HUES64 (cell line): ENCODE measurements around the gene ROBO4.

ENCODE experiments used
- H3K27ac ChIP-seq: 2 replicates; pipeline ENCODE4 v1.7.0; 2013; ENCODE audit warnings: low read depth, low read length, inconsistent platforms
- H3K27me3 ChIP-seq: 2 replicates; pipeline ENCODE4 v1.6.1; 2013; ENCODE audit warnings: mild to moderate bottlenecking, low read length; ENCODE audit not compliant: insufficient read depth
- H3K36me3 ChIP-seq: 2 replicates; pipeline ENCODE4 v1.6.1; 2013; ENCODE audit warnings: mild to moderate bottlenecking, low read length; ENCODE audit not compliant: insufficient read depth
- H3K4me1 ChIP-seq: 2 replicates; pipeline ENCODE4 v1.6.1; 2013; ENCODE audit warnings: mild to moderate bottlenecking, low read length, moderate library complexity; ENCODE audit not compliant: insufficient read depth
- H3K4me3 ChIP-seq: 2 replicates; pipeline ENCODE4 v1.5.1; 2013; ENCODE audit warnings: mild to moderate bottlenecking, low read length, moderate library complexity
- H3K9ac ChIP-seq: 2 replicates; pipeline ENCODE4 v1.6.1; 2013; ENCODE audit warnings: mild to moderate bottlenecking, low read depth, low read length
- H3K9me3 ChIP-seq: 2 replicates; pipeline ENCODE4 v1.6.1; 2013; ENCODE audit warnings: low read depth, low read length; ENCODE audit not compliant: insufficient read depth
- WGBS: fragments of 150-250, 120-280 bp; methylation state at CpG from one replicate; pipeline ENCODE4 v1.1.7; 2013; ENCODE audit warnings: missing lambda C conversion rate; 5-methylcytosine and 5-hydroxymethylcytosine counted together

The ROBO4 gene

GRCh38 chr11:124886978-124887666, 10.5 kb downstream of the ROBO4 start:
- Histone ChIP-seq H3K9ac (no peak overlapping the region), H3K27me3 (peaks cover 7% of the 10 kb centered on the region; the same call in 1 of the 2 replicates), H3K4me1 (no peaks in the 10 kb centered on the region), H3K4me3 (no peak overlapping the region), H3K9me3 (no peaks in the 10 kb centered on the region), H3K27ac (no peak overlapping the region), H3K36me3 (no peaks in the 10 kb centered on the region)
- WGBS = 94% methylated on average over 12 of the region's 12 CpGs

- Histone ChIP-seq H3K4me3 (no peak overlapping the region), H3K27ac (no peak overlapping the region), H3K36me3 (no peaks in the 10 kb centered on the region), H3K9ac (no peak overlapping the region), H3K9me3 (no peaks in the 10 kb centered on the region), H3K27me3 (peaks cover 7% of the 10 kb centered on the region; the same call in 1 of the 2 replicates), H3K4me1 (no peaks in the 10 kb centered on the region)
- 85% methylated on average over 10 of the region's 11 CpGs for WGBS
Measured at GRCh38 chr11:124886476-124886875, 11.2 kb downstream of the ROBO4 start.

- Histone ChIP-seq H3K27me3 (peaks cover 7% of the 10 kb centered on the region; the same call in 1 of the 2 replicates), H3K4me1 (no peaks in the 10 kb centered on the region), H3K36me3 (no peaks in the 10 kb centered on the region), H3K9ac (no peak overlapping the region), H3K27ac (no peak overlapping the region), H3K4me3 (no peak overlapping the region), H3K9me3 (no peaks in the 10 kb centered on the region)
- WGBS = 75% methylated on average over 5 of the region's 5 CpGs
Measured at GRCh38 chr11:124884869-124885479, 12.7 kb downstream of the ROBO4 start.

GRCh38 chr11:124884340-124884739, 13.3 kb downstream of the ROBO4 start:
- Histone ChIP-seq H3K27me3 (0 out of 2 replicates have a peak, but pooled peaks cover 3% of the 10 kb centered on the region), H3K9me3 (no peaks in the 10 kb centered on the region), H3K36me3 (no peaks in the 10 kb centered on the region), H3K4me1 (no peaks in the 10 kb centered on the region), H3K27ac (no peak overlapping the region), H3K9ac (no peak overlapping the region), H3K4me3 (no peak overlapping the region)
- 100% methylated on average over 1 of the region's 1 CpG for WGBS

- Histone ChIP-seq H3K36me3 (no peaks in the 10 kb centered on the region), H3K9me3 (no peaks in the 10 kb centered on the region), H3K27me3 (peaks cover 2% of the 10 kb centered on the region; the same call in 1 of the 2 replicates), H3K9ac (no peak overlapping the region), H3K4me1 (peaks cover 2% of the 10 kb centered on the region), H3K4me3 (no peak overlapping the region), H3K27ac (no peak overlapping the region)
- 82% methylated on average over 10 of the region's 11 CpGs for WGBS
Measured at GRCh38 chr11:124882339-124883071, 15.2 kb downstream of the ROBO4 start.

GRCh38 chr11:124880958-124881357, 16.7 kb downstream of the ROBO4 start:
- Histone ChIP-seq H3K4me3 (no peak overlapping the region), H3K9me3 (no peaks in the 10 kb centered on the region), H3K27ac (no peak overlapping the region), H3K36me3 (no peaks in the 10 kb centered on the region), H3K27me3 (peaks cover 5% of the 10 kb centered on the region), H3K4me1 (peaks cover 7% of the 10 kb centered on the region), H3K9ac (no peak overlapping the region)
- WGBS = 72% methylated on average over 2 of the region's 3 CpGs

GRCh38 chr11:124880290-124880611, 17.4 kb downstream of the ROBO4 start:
- Histone ChIP-seq H3K4me1 (peaks cover 7% of the 10 kb centered on the region), H3K9ac (no peak overlapping the region), H3K9me3 (no peaks in the 10 kb centered on the region), H3K4me3 (no peak overlapping the region), H3K27me3 (peaks cover 12% of the 10 kb centered on the region), H3K36me3 (no peaks in the 10 kb centered on the region), H3K27ac (no peak overlapping the region)
- 90% methylated on average over 10 of the region's 10 CpGs for WGBS

GRCh38 chr11:124879493-124880289, 18.0 kb downstream of the ROBO4 start:
- no peak overlapping the region for H3K27ac ChIP-seq
- no peaks in the 10 kb centered on the region for H3K9me3 ChIP-seq
- H3K4me3 ChIP-seq = no peak overlapping the region
- 97% methylated on average over 16 of the region's 16 CpGs for WGBS
- peaks cover 7% of the 10 kb centered on the region for H3K4me1 ChIP-seq
- no peaks in the 10 kb centered on the region for H3K36me3 ChIP-seq
- peaks cover 17% of the 10 kb centered on the region for H3K27me3 ChIP-seq
- no peak overlapping the region for H3K9ac ChIP-seq

GRCh38 chr11:124878759-124879492, 18.7 kb downstream of the ROBO4 start:
- Histone ChIP-seq H3K27ac (no peak overlapping the region), H3K4me3 (no peak overlapping the region), H3K36me3 (no peaks in the 10 kb centered on the region), H3K9ac (no peak overlapping the region), H3K9me3 (no peaks in the 10 kb centered on the region), H3K4me1 (peaks cover 7% of the 10 kb centered on the region), H3K27me3 (peaks cover 25% of the 10 kb centered on the region)
- 93% methylated on average over 11 of the region's 11 CpGs for WGBS

GRCh38 chr11:124877910-124878758, 19.5 kb downstream of the ROBO4 start:
- Histone ChIP-seq H3K36me3 (no peaks in the 10 kb centered on the region), H3K27me3 (peaks cover 33% of the 10 kb centered on the region), H3K9me3 (no peaks in the 10 kb centered on the region), H3K4me1 (peaks cover 7% of the 10 kb centered on the region), H3K4me3 (no peak overlapping the region), H3K27ac (no peak overlapping the region), H3K9ac (no peak overlapping the region)
- WGBS = 87% methylated on average over 17 of the region's 17 CpGs
